Parathyroid adenoma (tissue), 2 donors: ENCODE results near the gene SPAG9.

ENCODE experiments used
- H2AFZ ChIP-seq: fragments of 300-600 bp; sonication (generic); one replicate; pipeline ENCODE4 v1.7.0; 2017; ENCODE audit warnings: antibody characterized with exemption, mild to moderate bottlenecking
- H3K27ac ChIP-seq: fragments of 300-600 bp; sonication (generic); one replicate; pipeline ENCODE4 v1.7.0; 2017
- H3K27me3 ChIP-seq: fragments of 300-600 bp; sonication (generic); one replicate; pipeline ENCODE4 v1.7.0; 2017; ENCODE audit warnings: low read length; ENCODE audit not compliant: control insufficient read depth, insufficient read depth
- H3K36me3 ChIP-seq: fragments of 300-600 bp; sonication (generic); one replicate; pipeline ENCODE4 v1.7.0; 2017; ENCODE audit warnings: low read length; ENCODE audit not compliant: control insufficient read depth, insufficient read depth
- H3K4me1 ChIP-seq: fragments of 300-600 bp; sonication (generic); one replicate; pipeline ENCODE4 v1.7.0; 2017; ENCODE audit warnings: control low read depth
- H3K4me2 ChIP-seq: fragments of 300-600 bp; sonication (generic); one replicate; pipeline ENCODE4 v1.7.0; 2017; ENCODE audit warnings: low read length
- H3K4me3 ChIP-seq: fragments of 300-600 bp; sonication (generic); one replicate; pipeline ENCODE4 v1.7.0; 2017; ENCODE audit warnings: low read depth, low read length
- H3K79me2 ChIP-seq: fragments of 300-600 bp; sonication (generic); one replicate; pipeline ENCODE4 v1.7.0; 2017; ENCODE audit warnings: control low read depth
- H3K9ac ChIP-seq: fragments of 300-600 bp; sonication (generic); one replicate; pipeline ENCODE4 v1.7.0; 2017; ENCODE audit warnings: mild to moderate bottlenecking
- H3K9me3 ChIP-seq: fragments of 300-600 bp; sonication (generic); one replicate; pipeline ENCODE4 v1.7.0; 2017; ENCODE audit warnings: low read length; ENCODE audit not compliant: control insufficient read depth
- TF ChIP-seq, protein P1 (sequence below): fragments of 300-600 bp; sonication (generic); IDR thresholded peaks from one replicate; pipeline ENCODE4 v1.7.0; 2017; ENCODE audit warnings: antibody characterized with exemption, mild to moderate bottlenecking
- donor health status: primary hyperparathyroidism.

SPAG9 gene

DNA sequence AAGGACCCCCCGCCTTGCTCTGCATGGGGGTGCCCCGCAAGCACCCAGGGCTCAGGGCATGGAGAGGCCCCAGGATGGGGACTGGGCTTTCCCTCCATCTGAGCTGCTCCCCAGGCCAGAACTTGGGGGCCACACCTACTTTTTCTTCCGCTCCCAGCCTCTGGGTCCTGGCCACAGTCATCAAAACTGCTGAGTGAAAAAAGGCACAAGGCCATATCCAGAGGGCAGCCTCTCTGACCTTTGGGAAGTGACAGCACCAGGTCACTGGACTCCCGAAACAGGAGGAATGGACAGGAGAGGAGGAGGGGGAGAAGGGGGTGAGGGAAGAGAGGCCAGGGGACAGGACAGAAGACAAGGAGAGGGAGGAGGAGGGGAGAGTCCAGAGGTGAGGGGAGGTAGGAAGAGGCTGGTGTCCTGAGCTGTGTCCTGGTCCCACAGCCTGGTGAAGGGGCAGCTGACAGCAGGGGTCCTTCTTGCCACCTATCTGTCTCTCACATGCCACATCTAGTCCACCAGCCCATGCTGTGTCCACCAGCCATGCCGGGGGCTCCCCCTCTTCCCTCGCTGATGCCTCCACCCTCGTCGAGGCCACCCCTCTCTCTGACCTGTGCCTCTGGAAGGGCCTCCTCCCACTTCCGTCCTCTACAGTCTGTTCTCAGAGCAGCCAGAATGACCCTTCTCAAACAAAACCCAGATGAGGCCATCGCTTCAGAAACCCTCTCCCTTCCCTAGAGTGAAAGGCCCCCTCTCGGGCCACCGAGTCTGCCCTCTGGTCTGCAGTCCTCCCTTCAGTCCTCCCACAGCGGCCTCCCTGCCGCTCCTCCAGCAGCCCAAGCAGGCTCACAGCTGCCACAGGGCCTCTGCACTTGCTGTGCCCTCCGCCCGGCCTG is 180.6 kb downstream of the SPAG9 start:
- Histone ChIP-seq H3K4me3 (no peak overlapping the region), H3K9me3 (no peaks in the 10 kb centered on the region), H3K79me2 (peaks cover 8% of the 10 kb centered on the region), H2AFZ (no peak overlapping the region), H3K4me1 (peaks cover 40% of the 10 kb centered on the region), H3K27me3 (no peaks in the 10 kb centered on the region), H3K27ac (peak overlapping the region; percentile 3), H3K4me2 (no peak overlapping the region), H3K36me3 (no peaks in the 10 kb centered on the region), H3K9ac (no peak overlapping the region)
- TF ChIP-seq, protein P1, sequence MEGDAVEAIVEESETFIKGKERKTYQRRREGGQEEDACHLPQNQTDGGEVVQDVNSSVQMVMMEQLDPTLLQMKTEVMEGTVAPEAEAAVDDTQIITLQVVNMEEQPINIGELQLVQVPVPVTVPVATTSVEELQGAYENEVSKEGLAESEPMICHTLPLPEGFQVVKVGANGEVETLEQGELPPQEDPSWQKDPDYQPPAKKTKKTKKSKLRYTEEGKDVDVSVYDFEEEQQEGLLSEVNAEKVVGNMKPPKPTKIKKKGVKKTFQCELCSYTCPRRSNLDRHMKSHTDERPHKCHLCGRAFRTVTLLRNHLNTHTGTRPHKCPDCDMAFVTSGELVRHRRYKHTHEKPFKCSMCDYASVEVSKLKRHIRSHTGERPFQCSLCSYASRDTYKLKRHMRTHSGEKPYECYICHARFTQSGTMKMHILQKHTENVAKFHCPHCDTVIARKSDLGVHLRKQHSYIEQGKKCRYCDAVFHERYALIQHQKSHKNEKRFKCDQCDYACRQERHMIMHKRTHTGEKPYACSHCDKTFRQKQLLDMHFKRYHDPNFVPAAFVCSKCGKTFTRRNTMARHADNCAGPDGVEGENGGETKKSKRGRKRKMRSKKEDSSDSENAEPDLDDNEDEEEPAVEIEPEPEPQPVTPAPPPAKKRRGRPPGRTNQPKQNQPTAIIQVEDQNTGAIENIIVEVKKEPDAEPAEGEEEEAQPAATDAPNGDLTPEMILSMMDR = no peak

DNA sequence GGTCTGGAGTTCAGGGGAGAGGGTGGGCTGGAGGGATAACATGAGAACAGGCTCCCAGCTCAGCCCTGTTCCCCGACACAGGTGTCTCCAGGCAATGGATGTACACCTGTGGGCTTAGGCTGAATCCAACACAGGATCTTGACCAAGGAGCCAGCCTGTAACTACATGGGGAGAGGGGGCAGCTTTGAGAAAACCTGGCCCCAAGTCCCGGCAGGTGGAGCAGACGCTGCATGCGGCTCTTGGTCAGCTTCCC is 181.2 kb downstream of the SPAG9 start:
- Histone ChIP-seq H3K27ac (no peak overlapping the region), H3K36me3 (no peaks in the 10 kb centered on the region), H2AFZ (no peak overlapping the region), H3K79me2 (peaks cover 8% of the 10 kb centered on the region), H3K27me3 (no peaks in the 10 kb centered on the region), H3K4me1 (peaks cover 41% of the 10 kb centered on the region), H3K4me2 (no peak overlapping the region), H3K4me3 (no peak overlapping the region), H3K9me3 (no peaks in the 10 kb centered on the region), H3K9ac (no peak overlapping the region)
- TF ChIP-seq, protein P1 = no peak

DNA sequence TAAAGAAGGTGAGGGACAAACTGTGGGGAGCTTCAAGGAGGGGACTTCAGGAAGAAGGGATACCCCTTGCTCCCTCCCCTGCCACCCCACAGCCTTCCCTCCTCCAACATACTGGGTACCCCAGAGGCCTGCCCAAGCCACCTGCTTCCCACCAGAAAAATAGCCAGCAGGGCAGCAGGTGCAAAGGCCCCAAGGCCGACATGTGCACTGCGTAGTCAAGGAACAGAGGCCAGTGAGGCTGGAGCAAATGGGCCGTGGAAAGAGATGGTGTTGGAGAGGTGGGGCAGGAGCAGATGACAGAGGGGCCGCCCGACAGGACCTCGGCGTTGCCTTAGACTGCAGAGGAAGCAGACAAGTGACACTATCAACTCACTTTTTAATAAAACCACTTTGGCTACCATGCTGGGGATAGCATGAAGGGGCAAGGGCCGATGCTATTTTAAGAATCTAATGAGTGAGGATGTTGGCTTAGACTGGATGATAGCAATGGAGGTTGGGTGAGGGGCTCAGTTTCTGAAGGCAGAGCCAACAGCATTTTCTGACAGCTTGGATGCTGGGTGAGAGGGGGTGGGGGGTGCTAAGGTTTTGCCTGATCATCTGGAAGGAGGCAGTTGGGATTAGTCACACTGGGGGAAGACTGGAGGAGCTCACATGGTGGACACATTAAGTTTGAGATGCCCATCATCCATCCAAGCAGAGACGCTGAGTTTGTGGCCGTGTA is 181.7 kb downstream of the SPAG9 start:
- TF ChIP-seq, protein P1 = no peak
- Histone ChIP-seq H3K9me3 (no peaks in the 10 kb centered on the region), H3K4me1 (peaks cover 41% of the 10 kb centered on the region), H3K27me3 (no peaks in the 10 kb centered on the region), H3K4me2 (no peak overlapping the region), H3K36me3 (no peaks in the 10 kb centered on the region), H3K79me2 (peaks cover 8% of the 10 kb centered on the region), H3K27ac (no peak overlapping the region), H2AFZ (no peak overlapping the region), H3K9ac (no peak overlapping the region), H3K4me3 (no peak overlapping the region)

DNA sequence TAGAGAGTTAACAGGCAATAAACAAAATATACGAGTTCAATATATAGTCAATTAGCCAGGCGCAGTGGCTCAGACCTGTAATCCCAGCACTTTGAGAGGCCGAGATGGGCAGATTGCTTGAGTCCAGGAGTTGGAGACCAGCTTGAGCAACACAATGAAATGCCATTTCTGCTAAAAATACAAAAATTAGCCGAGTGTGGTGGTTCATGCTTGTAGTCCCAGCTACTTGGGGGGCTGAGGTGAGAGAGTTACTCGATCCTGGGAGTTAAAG is 184.7 kb downstream of the SPAG9 start:
- Histone ChIP-seq H3K9ac (no peak overlapping the region), H3K36me3 (no peaks in the 10 kb centered on the region), H3K4me3 (no peak overlapping the region), H3K9me3 (no peaks in the 10 kb centered on the region), H2AFZ (no peak overlapping the region), H3K79me2 (peaks cover 8% of the 10 kb centered on the region), H3K4me1 (peaks cover 32% of the 10 kb centered on the region), H3K27ac (peak overlapping the region; percentile 76), H3K4me2 (no peak overlapping the region), H3K27me3 (no peaks in the 10 kb centered on the region)
- TF ChIP-seq, protein P1 = no peak
